Osteoblast (primary cell): ENCODE data around the gene LMCD1. TPM values are rescaled to one million over a fixed set of nuclear protein-coding genes. Genes with fewer than 3 reads are reported as not detected.

Experiments used
- DNase-seq: peaks from one replicate; pipeline ENCODE4 v3.0.0; 2011; ENCODE audit warnings: low spot score, mixed read lengths; ENCODE audit not compliant: insufficient read length; ENCODE audit errors: missing footprints
- H2AFZ ChIP-seq: 2 replicates; pipeline ENCODE4 v1.6.0; 2011; ENCODE audit warnings: mild to moderate bottlenecking, low read length
- H3K27ac ChIP-seq: 2 replicates; pipeline ENCODE4 v1.5.1; 2011; ENCODE audit warnings: mild to moderate bottlenecking, low read depth, low read length, moderate library complexity
- H3K27me3 ChIP-seq: 2 replicates; pipeline ENCODE4 v1.6.0; 2012; ENCODE audit warnings: mild to moderate bottlenecking, control low read depth, inconsistent platforms, low read length, moderate library complexity; ENCODE audit not compliant: insufficient read depth
- H3K36me3 ChIP-seq: 2 replicates; pipeline ENCODE4 v1.5.1; 2011; ENCODE audit warnings: mild to moderate bottlenecking, low read length, control low read depth, moderate library complexity; ENCODE audit not compliant: insufficient read depth
- H3K4me1 ChIP-seq: 2 replicates; pipeline ENCODE4 v1.5.1; 2011; ENCODE audit warnings: mild to moderate bottlenecking, low read length, control low read depth, moderate library complexity; ENCODE audit not compliant: insufficient read depth
- H3K4me2 ChIP-seq: 2 replicates; pipeline ENCODE4 v1.6.0; 2011; ENCODE audit warnings: mild to moderate bottlenecking, low read length; ENCODE audit not compliant: insufficient read depth
- H3K4me3 ChIP-seq: fragments of 200-600 bp; sonication (generic); 3 replicates; pipeline ENCODE4 v1.5.1; 2012; ENCODE audit warnings: mild to moderate bottlenecking, low read length, inconsistent platforms; ENCODE audit not compliant: insufficient read depth
- H3K79me2 ChIP-seq: 2 replicates; pipeline ENCODE4 v1.6.0; 2012; ENCODE audit warnings: mild to moderate bottlenecking, low read length, control low read depth, inconsistent platforms; ENCODE audit not compliant: insufficient read depth
- H3K9me3 ChIP-seq: 2 replicates; pipeline ENCODE4 v1.5.1; 2011; ENCODE audit warnings: low read depth, low read length, control low read depth
- H4K20me1 ChIP-seq: 2 replicates; pipeline ENCODE4 v1.6.0; 2012; ENCODE audit warnings: mild to moderate bottlenecking, low read length, control low read depth; ENCODE audit not compliant: insufficient read depth
- total RNA-seq: library from RNA; depleted of rRNA; stranded (reverse); fragments of >200 nt; gene quantifications from 2 replicates; pipeline ENCODE4 v1.2.3, GENCODE V29; 2012
- TF ChIP-seq, protein P1 (sequence below): IDR thresholded peaks from 2 replicates; pipeline ENCODE4 v1.5.1; 2011; ENCODE audit warnings: mild to moderate bottlenecking, low read depth, low read length, moderate library complexity; ENCODE audit errors: extremely low read depth

The LMCD1 gene
- total RNA-seq, 1 donor = 294 TPM

GRCh38 chr3:8541486-8541885, 39.9 kb downstream of the LMCD1 start:
- H2AFZ ChIP-seq = no peak overlapping the region
- peaks cover 23% of the 10 kb centered on the region for H3K4me1 ChIP-seq
- no peak overlapping the region for H3K27ac ChIP-seq
- no peak overlapping the region for H3K4me2 ChIP-seq
- TF ChIP-seq, protein P1, sequence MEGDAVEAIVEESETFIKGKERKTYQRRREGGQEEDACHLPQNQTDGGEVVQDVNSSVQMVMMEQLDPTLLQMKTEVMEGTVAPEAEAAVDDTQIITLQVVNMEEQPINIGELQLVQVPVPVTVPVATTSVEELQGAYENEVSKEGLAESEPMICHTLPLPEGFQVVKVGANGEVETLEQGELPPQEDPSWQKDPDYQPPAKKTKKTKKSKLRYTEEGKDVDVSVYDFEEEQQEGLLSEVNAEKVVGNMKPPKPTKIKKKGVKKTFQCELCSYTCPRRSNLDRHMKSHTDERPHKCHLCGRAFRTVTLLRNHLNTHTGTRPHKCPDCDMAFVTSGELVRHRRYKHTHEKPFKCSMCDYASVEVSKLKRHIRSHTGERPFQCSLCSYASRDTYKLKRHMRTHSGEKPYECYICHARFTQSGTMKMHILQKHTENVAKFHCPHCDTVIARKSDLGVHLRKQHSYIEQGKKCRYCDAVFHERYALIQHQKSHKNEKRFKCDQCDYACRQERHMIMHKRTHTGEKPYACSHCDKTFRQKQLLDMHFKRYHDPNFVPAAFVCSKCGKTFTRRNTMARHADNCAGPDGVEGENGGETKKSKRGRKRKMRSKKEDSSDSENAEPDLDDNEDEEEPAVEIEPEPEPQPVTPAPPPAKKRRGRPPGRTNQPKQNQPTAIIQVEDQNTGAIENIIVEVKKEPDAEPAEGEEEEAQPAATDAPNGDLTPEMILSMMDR = no peak
- H4K20me1 ChIP-seq = no peaks in the 10 kb centered on the region
- no peak for DNase-seq
- no peak overlapping the region for H3K4me3 ChIP-seq
- H3K36me3 ChIP-seq = peaks cover 82% of the 10 kb centered on the region
- no peaks in the 10 kb centered on the region for H3K9me3 ChIP-seq
- no peaks in the 10 kb centered on the region for H3K27me3 ChIP-seq
- H3K79me2 ChIP-seq = no peaks in the 10 kb centered on the region

DNA sequence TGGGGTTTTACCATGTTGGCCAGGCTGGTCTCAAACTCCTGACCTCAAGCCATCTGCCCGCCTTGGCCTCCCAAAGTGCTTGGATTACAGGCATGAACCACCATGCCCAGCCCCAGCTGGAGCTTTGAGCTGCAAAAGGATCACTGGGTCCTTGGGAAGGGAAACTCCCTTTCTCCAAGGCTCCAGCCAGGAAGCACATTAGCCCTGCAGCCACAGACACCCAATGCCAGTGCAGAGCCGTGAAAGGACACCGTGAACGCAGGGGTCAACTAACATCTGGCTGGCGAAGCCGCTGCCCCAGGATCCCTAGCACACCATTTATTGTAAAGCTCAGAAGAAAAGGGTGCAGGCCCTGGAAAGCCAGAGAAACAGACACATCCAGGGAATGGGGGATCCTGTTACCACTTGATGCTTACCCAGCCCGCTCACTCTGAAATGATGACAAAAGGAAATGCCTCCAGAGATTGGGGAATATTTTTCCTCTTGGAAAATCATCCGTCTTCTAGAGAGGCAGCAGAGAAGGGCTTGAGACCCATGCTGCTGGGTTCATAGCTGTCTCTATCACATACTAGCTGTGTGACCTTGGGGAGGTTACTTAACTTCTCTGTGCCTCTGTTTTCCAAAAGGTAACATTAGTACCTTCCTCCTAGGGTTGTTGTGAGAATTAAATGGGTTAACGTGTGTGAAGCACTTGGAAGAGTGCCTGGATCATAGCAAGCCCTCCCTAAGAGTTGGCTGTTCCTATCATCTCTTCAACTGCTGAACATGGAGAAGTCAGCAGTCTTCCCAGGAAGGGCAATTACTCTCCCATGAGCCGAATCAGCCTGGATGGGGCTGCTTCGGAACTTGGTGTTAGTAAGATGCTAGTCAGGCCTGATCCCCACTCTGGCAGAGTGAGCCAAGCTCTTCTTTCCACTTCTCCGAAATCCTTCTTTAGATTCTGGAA, 40.8 kb downstream of the LMCD1 start:
- no peak for DNase-seq
- H3K4me1 ChIP-seq = peaks cover 15% of the 10 kb centered on the region
- no peaks in the 10 kb centered on the region for H3K9me3 ChIP-seq
- H4K20me1 ChIP-seq = no peaks in the 10 kb centered on the region
- no peaks in the 10 kb centered on the region for H3K27me3 ChIP-seq
- H3K79me2 ChIP-seq = no peaks in the 10 kb centered on the region
- peaks cover 84% of the 10 kb centered on the region for H3K36me3 ChIP-seq
- H3K4me2 ChIP-seq = no peak overlapping the region
- TF ChIP-seq, protein P1 = no peak
- H3K27ac ChIP-seq = no peak overlapping the region
- H3K4me3 ChIP-seq = no peak overlapping the region
- H2AFZ ChIP-seq = no peak overlapping the region

GRCh38 chr3:8546609-8547008, 45.0 kb downstream of the LMCD1 start:
- H3K4me2 ChIP-seq = no peak overlapping the region
- no peaks in the 10 kb centered on the region for H3K4me1 ChIP-seq
- H3K9me3 ChIP-seq = no peaks in the 10 kb centered on the region
- no peak for DNase-seq
- TF ChIP-seq, protein P1 = no peak
- no peak overlapping the region for H3K4me3 ChIP-seq
- H3K27ac ChIP-seq = no peak overlapping the region
- no peaks in the 10 kb centered on the region for H4K20me1 ChIP-seq
- peaks cover 89% of the 10 kb centered on the region for H3K36me3 ChIP-seq
- H2AFZ ChIP-seq = no peak overlapping the region
- no peaks in the 10 kb centered on the region for H3K27me3 ChIP-seq
- H3K79me2 ChIP-seq = no peaks in the 10 kb centered on the region

- H3K36me3 ChIP-seq = peaks cover 90% of the 10 kb centered on the region
- H3K4me2 ChIP-seq = no peak overlapping the region
- H3K27ac ChIP-seq = no peak overlapping the region
- DNase-seq = no peak
- H3K4me3 ChIP-seq = no peak overlapping the region
- H3K9me3 ChIP-seq = no peaks in the 10 kb centered on the region
- H3K4me1 ChIP-seq = peaks cover under 1% of the 10 kb centered on the region
- no peaks in the 10 kb centered on the region for H4K20me1 ChIP-seq
- no peaks in the 10 kb centered on the region for H3K27me3 ChIP-seq
- H2AFZ ChIP-seq = no peak overlapping the region
- TF ChIP-seq, protein P1 = no peak
- no peaks in the 10 kb centered on the region for H3K79me2 ChIP-seq
Measured at GRCh38 chr3:8548502-8549275, 47.1 kb downstream of the LMCD1 start.
